ENCODE results near the gene KCTD13.
"Not testable (repeated sequence)": the region's sequence is repeated elsewhere in the genome, so short reads cannot be mapped to it uniquely, and the experiment has no call there.

Gene KCTD13

DNA sequence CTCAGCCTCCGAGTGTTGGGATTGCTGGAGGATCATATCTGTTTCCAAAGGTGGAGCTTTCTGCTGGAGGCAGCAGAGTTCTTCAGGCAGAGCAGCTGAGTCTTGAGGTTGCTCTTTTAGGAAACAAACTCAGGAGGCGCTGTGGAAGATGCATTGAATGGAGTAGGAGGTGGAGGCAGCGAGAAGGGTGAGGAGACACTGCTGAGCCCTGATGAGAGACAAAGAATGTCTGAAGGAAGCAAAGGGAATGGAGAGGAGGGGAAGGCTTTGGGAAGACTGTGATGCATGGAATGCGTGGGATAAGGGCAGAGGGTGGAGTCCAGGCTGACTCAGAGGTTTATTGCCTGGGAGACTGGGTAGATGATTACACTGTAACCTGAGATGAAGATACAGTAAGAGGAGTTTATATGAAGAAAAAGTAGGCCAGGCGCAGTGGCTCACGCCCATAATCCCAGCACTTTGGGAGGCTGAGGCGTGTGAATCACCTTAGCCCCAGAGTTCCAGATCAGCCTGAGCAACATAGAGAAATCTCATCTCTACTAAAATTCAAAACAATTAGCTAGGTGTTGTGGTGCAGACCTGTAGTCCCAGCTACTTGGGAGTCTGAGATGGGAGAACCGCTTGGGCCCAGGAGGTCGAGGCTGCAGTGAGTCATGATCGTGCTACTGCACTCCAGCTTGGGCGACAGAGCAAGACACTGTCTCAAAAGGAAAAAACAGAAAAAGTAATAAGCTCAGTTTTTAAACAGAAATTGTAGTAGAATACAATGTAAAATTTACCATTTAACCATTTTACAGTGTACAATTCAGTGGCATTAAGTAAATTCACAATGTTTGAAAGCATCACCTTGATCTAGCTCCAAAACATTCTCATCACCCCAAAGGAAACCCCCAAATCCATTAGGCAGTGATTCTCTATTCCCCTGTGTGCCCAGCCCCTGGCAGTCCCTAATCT lies 18.1 kb upstream of the KCTD13 start:
- no peak for DNase-seq (ENCODE audit: low spot score)

DNA sequence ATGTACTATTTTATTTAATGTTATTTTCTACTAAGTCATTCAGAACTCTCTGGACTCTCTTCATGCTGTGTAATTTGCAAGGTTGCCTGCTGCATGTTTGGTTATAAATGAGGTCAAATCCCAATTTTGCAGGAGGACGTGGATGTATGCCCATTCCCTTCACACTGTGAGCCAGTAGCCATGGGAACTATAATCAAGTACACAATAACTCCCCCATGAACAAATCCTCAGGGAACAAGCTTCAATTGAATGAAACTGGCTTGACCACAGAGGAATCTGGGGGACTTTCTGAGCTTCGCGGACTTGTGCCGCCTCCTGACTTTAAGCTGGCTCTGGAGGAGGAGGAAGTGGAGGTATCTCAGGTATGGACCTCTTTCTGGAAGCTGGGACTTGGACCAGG lies 14.6 kb upstream of the KCTD13 start:
- DNase-seq (ENCODE audit: low spot score): no peak

- not testable (repeated sequence) for DNase-seq (ENCODE audit: low spot score)
These were observed 5.7 kb upstream of the KCTD13 start for GRCh38 chr16:29931750-29932149.

DNA sequence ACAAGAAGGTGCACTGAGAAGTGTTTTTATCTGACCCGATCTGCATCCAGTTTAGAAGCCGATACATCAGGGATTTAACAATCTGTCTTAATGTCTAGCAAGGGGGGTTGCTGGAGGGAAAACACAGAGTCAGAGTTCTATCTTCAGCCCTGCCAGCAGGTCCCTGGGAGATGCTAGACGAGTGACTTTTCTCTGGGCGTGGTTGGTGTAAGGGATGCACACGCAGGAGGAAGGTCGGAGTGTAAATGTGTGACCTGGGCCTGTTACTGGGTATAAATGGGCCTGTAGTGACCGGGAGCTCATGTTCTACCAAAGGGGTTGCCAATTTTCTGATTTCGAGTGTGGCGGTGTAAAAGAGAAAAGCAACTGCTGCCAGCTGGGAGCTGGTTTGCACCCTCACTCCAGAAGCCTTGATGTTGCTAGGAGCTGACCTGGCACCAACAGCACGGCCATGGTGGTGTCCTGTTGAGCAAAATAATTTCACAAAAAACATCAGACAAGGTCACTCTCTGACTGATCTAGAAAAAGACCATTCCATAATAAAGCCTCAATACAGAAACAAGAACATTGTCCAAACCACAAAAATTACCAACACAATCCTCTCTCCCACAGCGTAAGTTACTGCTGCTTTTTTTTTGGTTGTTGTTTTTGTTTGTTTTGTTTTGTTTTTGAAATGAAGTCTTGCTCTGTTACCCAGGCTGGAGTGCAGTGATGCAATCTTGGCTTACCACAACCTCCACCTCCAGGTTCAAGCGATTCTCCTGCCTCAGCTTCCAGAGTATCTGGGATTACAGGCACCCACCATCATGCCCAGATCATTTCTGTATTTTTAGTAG lies 1.3 kb upstream of the KCTD13 start:
- no peak for DNase-seq (ENCODE audit: low spot score)

DNA sequence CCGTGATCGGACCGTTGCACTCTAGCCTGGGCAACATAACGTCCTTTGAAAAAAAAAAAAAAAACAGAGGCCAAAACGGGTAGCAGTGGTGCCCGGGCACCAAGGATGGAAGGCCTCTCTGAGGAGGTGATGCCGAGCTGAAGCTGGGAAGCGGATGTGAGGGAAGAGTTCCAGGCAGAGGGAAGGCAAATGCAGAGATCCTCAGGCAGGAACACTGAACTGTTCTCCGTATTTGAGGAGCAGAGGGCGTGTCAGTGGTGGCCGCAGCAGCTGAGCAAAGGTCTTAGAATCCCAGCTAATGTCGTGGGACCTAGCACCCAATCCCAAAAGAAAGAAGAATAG lies 656 bp upstream of the KCTD13 start:
- DNase-seq (ENCODE audit: low spot score): no peak

DNA sequence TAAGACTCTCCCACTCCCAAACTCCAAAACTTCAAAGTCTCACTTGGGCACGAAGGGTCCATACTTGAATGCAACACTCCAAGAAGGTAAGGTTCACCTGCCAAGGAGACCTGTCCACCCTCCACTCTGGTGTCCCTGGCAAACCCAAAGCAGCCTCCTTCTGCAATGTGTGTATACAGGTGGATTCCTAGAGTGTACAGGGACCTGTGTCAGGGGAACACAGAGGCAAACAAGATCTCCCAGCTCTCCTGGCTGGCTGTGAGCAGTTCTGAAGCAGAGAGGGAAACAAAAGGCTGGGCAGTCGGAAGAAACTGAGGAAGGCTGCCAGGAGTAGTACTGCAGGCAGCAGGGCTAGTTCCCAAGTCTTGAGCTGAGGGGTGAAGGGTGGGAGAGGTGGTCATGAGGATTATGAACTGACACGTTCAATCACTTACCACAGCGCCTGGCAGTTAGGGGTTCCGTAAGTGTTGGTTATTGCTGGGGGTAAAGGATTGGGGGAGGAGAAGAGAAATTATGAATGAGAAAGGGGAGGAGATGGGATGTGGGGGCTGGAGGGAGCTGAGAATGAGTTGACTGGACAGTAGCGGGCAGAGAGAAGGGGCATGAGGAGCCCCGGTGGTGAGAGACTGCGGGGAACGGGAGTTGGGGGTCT lies 795 bp downstream of the KCTD13 start:
- DNase-seq (ENCODE audit: low spot score): peak; percentile 25

GRCh38 chr16:29922986-29923501 lies 3.0 kb downstream of the KCTD13 start:
- DNase-seq (ENCODE audit: low spot score): no peak

DNA sequence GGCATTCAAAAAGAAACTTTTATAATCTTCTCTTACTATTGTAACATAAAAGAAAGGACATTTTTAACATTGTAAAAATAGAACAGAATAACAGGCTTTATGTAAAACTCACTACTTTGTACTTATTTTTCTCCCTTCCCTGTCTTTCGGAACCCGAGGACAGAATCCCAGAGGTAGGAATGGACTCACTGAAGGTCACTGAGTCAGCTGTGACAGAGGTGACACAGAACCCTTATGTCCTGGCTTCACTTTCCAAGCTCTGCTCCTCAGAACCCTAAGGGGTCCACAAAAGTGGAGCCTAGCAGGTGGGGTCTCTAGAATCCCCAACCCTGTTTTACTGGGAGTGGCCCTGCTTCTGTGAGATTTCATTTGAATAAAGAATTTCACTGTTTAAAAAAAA lies 3.7 kb downstream of the KCTD13 start:
- no peak for DNase-seq (ENCODE audit: low spot score)

DNA sequence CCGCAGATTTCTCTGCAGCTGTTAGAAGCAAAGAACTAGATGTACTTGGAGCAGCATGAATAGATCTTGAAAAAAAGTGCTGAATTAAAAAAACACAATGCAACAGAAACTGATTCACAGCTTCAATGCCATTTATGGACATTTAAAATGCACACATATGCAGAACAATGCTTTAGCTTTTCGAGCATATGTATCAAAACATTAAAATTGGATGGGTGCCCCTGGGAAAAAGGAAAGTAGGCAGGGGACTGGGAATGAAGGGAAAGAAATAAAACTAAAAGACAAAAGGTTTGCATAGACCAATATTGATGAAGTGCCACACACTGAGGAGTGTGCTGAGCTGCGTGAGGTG lies 5.0 kb downstream of the KCTD13 start:
- no peak for DNase-seq (ENCODE audit: low spot score)

GRCh38 chr16:29920288-29921033 lies 5.6 kb downstream of the KCTD13 start:
- no peak for DNase-seq (ENCODE audit: low spot score)

DNA sequence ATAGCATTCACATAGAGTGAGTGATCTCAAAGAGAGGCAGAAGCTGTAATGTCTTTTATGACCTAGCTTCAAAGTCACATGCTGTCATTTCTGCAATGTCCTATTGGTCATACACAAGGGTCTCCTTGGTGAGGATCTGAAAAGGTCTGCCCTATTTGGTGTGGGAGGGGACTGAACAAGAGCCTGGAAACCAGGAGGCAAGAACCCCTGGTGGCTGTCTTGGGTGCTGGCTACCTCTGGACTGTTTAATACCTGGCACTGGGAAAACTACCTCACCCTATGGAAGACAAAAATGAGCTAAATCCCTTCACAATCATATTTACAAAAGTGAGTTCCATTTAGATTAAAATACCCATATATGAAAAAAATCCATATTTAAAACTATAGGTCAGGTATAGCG lies 9.0 kb downstream of the KCTD13 start:
- no peak for DNase-seq (ENCODE audit: low spot score)

DNA sequence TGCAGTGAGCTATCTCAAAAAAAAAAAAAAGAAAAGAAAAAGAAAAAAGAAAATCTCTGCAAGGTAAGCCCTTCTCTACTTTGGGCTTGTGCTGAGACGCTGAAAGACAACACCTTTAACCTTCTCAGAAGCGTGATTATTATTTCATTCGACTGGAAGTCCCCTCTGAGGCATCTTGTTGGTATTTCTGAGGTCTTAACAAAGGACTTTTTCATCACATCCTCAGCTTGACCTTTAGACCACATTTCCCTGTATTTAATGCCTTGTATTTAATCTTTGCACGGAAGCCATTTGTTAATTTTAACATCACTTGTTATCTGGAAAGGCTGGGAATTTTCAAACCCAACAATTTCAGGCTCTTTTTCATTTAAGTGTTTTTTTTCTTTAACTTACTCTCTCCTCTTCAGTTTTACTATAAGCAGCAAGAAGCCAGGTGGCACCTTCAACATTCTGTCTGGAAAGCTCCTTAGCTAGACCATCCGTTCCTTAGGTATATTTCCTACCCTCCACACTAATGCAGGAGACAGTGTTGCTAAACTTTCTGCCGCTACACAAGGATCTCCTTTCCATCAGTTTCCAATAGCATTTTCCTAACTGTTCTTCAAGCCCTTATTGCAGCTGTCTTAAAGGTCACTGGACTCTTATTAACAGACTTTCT lies 10.3 kb downstream of the KCTD13 start:
- DNase-seq (ENCODE audit: low spot score): no peak

DNA sequence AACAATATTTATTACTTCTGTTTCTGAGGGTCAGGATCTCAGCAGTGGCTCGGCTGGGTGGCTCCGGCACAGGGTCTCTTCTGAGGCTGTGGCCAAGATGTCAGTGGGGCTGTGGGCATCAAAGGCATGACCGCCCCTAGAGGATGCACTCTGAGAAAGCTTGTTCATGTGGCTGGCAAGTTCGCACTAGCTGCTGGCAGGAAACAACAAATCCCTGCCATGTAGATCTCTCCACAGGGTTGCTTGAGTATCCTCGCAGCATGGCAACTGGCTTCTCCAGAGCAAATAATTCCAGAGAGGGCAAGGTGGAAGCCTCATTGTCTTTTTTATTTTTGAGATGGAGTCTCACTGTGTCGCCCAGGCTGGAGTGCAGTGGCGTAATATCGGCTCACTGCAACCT lies 12.5 kb downstream of the KCTD13 start:
- DNase-seq (ENCODE audit: low spot score): no peak

GRCh38 chr16:29912087-29912486 lies 13.9 kb downstream of the KCTD13 start:
- DNase-seq (ENCODE audit: low spot score): no peak

GRCh38 chr16:29911676-29912010 lies 14.4 kb downstream of the KCTD13 start:
- DNase-seq (ENCODE audit: low spot score): no peak

GRCh38 chr16:29910819-29911675 lies 15.0 kb downstream of the KCTD13 start:
- DNase-seq (ENCODE audit: low spot score): no peak

DNA sequence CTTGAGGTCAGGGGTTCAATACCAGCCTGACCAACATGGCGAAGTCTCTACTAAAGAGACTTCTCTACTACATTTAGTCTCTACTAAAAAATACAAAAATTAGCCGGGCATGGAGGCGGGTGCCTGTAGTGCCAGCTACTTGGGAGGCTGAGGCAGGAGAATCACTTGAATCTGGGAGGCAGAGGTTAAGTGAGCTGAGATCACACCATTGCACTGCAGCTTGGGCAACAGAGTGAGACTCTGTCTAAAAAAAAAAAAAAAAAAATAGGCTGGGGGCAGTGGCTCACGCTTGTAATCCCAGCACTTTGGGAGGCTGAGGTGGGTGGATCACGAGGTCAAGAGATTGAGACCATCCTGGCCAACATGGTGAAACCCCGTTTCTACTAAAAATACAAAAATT lies 16.2 kb downstream of the KCTD13 start:
- DNase-seq (ENCODE audit: low spot score): not testable (repeated sequence)

DNA sequence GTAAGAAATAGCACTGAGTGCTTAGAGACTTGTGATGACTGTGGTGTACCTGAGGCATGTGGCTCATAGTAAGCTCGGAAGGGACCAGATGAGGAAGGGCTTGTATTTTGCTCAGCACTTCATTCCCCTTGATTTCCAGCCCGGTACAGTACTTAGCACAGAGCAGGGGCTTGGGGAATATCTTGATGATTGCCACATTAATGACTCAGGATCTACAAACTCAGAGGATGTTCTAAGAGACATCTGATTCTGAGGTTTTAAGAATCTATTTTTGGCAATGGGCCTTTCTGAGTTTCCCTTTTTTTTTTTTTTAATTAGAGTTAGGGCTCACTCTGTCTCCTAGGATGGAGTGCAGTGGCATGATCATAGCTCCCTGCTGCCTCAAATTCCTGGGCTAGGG lies 16.6 kb downstream of the KCTD13 start:
- no peak for DNase-seq (ENCODE audit: low spot score)

DNA sequence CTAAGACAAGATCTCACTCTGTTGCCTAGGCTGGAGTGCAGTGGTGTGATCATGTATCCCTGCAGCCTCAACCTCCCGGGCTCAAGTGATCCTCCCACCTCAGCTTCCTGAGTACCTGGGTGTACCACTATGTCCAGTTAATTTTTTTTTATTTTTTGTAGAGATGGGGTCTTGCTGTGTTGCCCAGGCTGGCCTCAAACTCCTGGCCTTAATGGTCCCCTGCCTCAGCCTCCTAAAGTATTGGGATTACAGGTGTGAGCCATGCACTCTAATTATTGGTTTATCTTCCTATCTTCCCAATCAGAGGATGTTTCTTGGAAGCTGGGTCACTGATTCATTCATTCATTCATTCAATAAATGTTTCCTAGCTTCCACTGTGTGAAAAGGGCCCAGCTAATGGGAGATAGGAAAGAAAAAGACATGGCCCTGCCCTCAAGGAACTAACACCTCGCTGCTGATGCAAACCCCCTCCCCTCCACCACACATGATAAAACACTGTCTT lies 17.3 kb downstream of the KCTD13 start:
- no peak for DNase-seq (ENCODE audit: low spot score)

- DNase-seq (ENCODE audit: low spot score): no peak
These were observed 18.1 kb downstream of the KCTD13 start for GRCh38 chr16:29907973-29908372.

Measured in NAMALWA (cell line).